GM23248 (cell line): ENCODE results near the gene THADA. TPM values are rescaled to one million over a fixed set of nuclear protein-coding genes. Genes with fewer than 3 reads are reported as not detected.

ENCODE experiments used
- DNase-seq: peaks from one replicate; pipeline ENCODE4 v3.0.0-alpha.2; 2015
- H2AFZ ChIP-seq: fragments of 200-600 bp; sonication (generic); 2 replicates; pipeline ENCODE4 v1.6.1; 2016; ENCODE audit warnings: antibody characterized with exemption
- H3F3A ChIP-seq: fragments of 200-600 bp; sonication (generic); 2 replicates; pipeline ENCODE4 v1.6.1; 2016; ENCODE audit warnings: mild to moderate bottlenecking, antibody characterized with exemption, mixed run types; ENCODE audit not compliant: insufficient read depth
- H3K27ac ChIP-seq: fragments of 200-600 bp; sonication (generic); 2 replicates; pipeline ENCODE4 v1.5.1; 2016; ENCODE audit warnings: mild to moderate bottlenecking
- H3K27me3 ChIP-seq: fragments of 200-600 bp; sonication (generic); replicated peaks from 2 replicates; pipeline ENCODE4 v1.6.1; 2016; ENCODE audit warnings: mild to moderate bottlenecking; ENCODE audit not compliant: insufficient read depth
- H3K36me3 ChIP-seq: fragments of 200-600 bp; sonication (generic); 2 replicates; pipeline ENCODE4 v1.6.1; 2016; ENCODE audit warnings: low read depth, mild to moderate bottlenecking
- H3K4me1 ChIP-seq: fragments of 200-600 bp; sonication (generic); 2 replicates; pipeline ENCODE4 v1.6.1; 2016; ENCODE audit warnings: mild to moderate bottlenecking; ENCODE audit not compliant: insufficient read depth
- H3K4me2 ChIP-seq: fragments of 200-600 bp; sonication (generic); one replicate; pipeline ENCODE4 v1.6.1; 2016; ENCODE audit warnings: mild to moderate bottlenecking; ENCODE audit not compliant: unreplicated experiment
- H3K4me3 ChIP-seq: fragments of 200-600 bp; sonication (generic); 2 replicates; pipeline ENCODE4 v1.5.1; 2016; ENCODE audit warnings: mild to moderate bottlenecking
- H3K79me2 ChIP-seq: fragments of 200-600 bp; sonication (generic); 2 replicates; pipeline ENCODE4 v1.6.1; 2016; ENCODE audit warnings: mild to moderate bottlenecking; ENCODE audit not compliant: insufficient read depth
- H3K9ac ChIP-seq: fragments of 200-600 bp; sonication (generic); 2 replicates; pipeline ENCODE4 v1.6.1; 2016; ENCODE audit warnings: mild to moderate bottlenecking
- H3K9me2 ChIP-seq: fragments of 200-600 bp; sonication (generic); 2 replicates; pipeline ENCODE4 v1.6.1; 2016; ENCODE audit warnings: mixed run types, mild to moderate bottlenecking, moderate library complexity; ENCODE audit not compliant: insufficient read depth
- H3K9me3 ChIP-seq: fragments of 200-600 bp; sonication (generic); one replicate; pipeline ENCODE4 v1.6.1; 2017; ENCODE audit warnings: low read depth
- H4K20me1 ChIP-seq: fragments of 200-600 bp; sonication (generic); 2 replicates; pipeline ENCODE4 v1.6.0; 2016; ENCODE audit not compliant: insufficient read depth
- EZH2 ChIP-seq: fragments of 200-600 bp; sonication (generic); IDR thresholded peaks from 2 replicates; pipeline ENCODE4 v1.6.1; 2018; ENCODE audit warnings: antibody characterized with exemption, mild to moderate bottlenecking; ENCODE audit not compliant: insufficient read depth, poor library complexity, severe bottlenecking
- EZH2phosphoT487 ChIP-seq: fragments of 200-600 bp; sonication (generic); IDR thresholded peaks from 2 replicates; pipeline ENCODE4 v1.6.1; 2018; ENCODE audit warnings: antibody characterized with exemption, moderate library complexity, mild to moderate bottlenecking, low read depth; ENCODE audit not compliant: insufficient read depth
- WGBS, 2 experiments: methylation state at CpG; one replicate each; pipeline ENCODE4 v1.1.6; 2015 to 2017; ENCODE audit warnings: low lambda C conversion rate in 2 of 2, low coverage in 1 of 2; ENCODE audit errors: missing lambda C conversion rate in 2 of 2; 5-methylcytosine and 5-hydroxymethylcytosine counted together
- in situ Hi-C: fragments of 300-500 bp; cut with MboI; formaldehyde crosslinking; loops from 2 replicates; pipeline ENCODE4 v1.15.0; 2020
- polyA plus RNA-seq: library from polyadenylated mRNA; unstranded; fragments of >200 nt; fragmentation: Nextera tagmentation; extraction: Ambion mirVana; gene quantifications from 2 replicates; pipeline ENCODE4 v1.2.1, GENCODE V29; 2016
- total RNA-seq: library from RNA; depleted of rRNA; stranded (reverse); fragments of >200 nt; shearing (Covaris generic); gene quantifications from 2 replicates; pipeline ENCODE4 v1.2.3, GENCODE V29; 2014

The THADA gene
- total and polyA plus RNA-seq, 2 experiments from 2014 or later, result 14.1 to 15.8 TPM

DNA sequence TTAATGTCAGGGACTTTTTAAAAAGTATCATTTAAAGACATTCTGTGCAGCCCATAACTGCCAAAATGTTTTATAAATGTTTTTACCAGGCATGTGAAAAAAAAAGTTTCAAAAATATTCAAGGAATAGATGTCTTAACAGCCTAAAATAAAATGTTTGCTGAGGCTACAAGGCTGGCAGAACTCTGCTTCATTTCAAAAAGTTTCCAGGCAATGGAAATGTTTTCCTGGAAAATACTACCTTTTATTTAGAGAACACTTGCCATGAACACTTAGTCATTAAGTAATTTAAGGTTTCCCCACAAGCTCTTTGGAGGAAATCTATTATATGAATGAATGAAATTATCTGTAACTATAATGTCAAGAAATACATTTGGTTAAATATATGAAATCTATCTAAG is 68.8 kb downstream of the THADA start:
- Histone ChIP-seq H2AFZ (no peak overlapping the region), H3K79me2 (peaks cover 8% of the 10 kb centered on the region; the same call in 1 of the 2 replicates), H3K27me3 (no peaks in the 10 kb centered on the region), H3K9me3 (no peaks in the 10 kb centered on the region), H3K9me2 (no peaks in the 10 kb centered on the region), H3K4me2 (no peak overlapping the region), H3K4me3 (no peak overlapping the region), H3F3A (no peaks in the 10 kb centered on the region), H3K4me1 (no peaks in the 10 kb centered on the region), H4K20me1 (no peaks in the 10 kb centered on the region), H3K36me3 (peaks cover 14% of the 10 kb centered on the region; the same call in 1 of the 2 replicates), H3K27ac (no peak overlapping the region), H3K9ac (no peak overlapping the region)
- no peak for TF ChIP-seq EZH2
- no peak for DNase-seq
- in situ Hi-C loops, result no loop called here

DNA sequence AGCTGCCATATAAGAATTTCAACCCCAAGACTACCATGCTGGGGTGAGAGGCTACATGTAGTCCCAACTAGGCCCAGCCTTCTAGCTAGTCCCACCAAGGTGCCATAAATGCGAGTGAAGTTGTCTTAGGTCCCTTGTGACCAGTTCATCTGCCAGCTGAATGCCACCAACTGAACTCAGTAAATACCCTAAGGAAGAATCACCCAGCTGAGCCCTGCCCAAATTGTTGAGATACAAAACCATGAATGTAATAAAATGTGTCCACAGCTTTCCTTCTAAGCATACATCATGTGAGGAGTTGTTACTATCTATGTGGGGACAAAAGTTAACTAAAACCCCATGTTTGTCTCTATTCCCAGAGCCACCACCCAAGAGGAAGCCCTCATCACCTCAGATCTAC is 70.3 kb downstream of the THADA start:
- H3F3A ChIP-seq, result peaks cover under 1% of the 10 kb centered on the region; the same call in 1 of the 2 replicates
- no peak for DNase-seq
- H3K36me3 ChIP-seq, result peaks cover 14% of the 10 kb centered on the region; the same call in 1 of the 2 replicates
- H3K9me3 ChIP-seq, result no peaks in the 10 kb centered on the region
- no peaks in the 10 kb centered on the region for H3K27me3 ChIP-seq
- H3K4me2 ChIP-seq, result no peak overlapping the region
- 94 to 100% methylated on average over 1 of the region's 1 CpG for WGBS, 2 experiments
- in situ Hi-C loops, result no loop called here
- no peaks in the 10 kb centered on the region for H3K79me2 ChIP-seq
- no peaks in the 10 kb centered on the region for H4K20me1 ChIP-seq
- H3K9me2 ChIP-seq, result no peaks in the 10 kb centered on the region
- H3K4me3 ChIP-seq, result no peak overlapping the region
- no peak overlapping the region for H2AFZ ChIP-seq
- TF ChIP-seq EZH2phosphoT487 (no peak), EZH2 (no peak)
- peaks cover 2% of the 10 kb centered on the region for H3K4me1 ChIP-seq
- no peak overlapping the region for H3K27ac ChIP-seq
- H3K9ac ChIP-seq, result no peak overlapping the region

DNA sequence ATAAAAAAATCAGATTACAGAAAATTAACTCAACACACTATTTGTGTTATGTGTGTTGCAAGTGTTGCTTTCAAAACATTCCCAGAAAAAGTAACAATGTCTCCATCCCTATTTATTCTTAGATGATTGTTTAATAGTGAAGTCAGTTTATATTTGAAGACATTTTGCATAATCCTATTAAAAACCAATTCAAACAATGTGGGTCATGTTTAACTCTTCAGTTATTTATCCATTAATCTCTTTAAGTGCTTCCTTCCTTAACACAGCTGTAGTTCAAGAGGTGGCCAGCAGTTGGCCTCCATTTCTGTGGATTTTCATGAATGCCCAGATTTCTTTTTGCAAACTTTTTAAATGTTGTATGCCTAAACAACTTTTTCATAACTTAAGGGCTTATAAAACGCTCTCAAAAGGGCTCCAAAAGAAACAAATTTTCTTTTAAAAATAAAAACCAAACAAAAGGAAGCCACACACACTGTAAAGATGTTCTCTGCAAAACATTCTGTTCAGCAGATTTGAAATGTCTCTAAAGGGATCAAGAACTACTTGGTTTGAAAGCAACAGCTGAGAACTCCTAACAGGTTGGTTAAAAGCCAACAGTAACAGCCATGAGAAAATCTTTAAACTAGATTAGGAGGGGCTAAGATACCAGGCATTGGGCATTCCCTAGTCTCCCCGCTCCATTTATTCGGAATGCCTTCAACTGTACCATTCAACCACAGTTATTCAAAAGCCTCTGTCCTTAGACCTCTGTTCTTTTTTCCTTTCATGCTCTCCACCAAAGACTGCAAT is 71.5 kb downstream of the THADA start:
- Histone ChIP-seq H3K27ac (no peak overlapping the region), H3K79me2 (no peaks in the 10 kb centered on the region), H3K9me2 (no peaks in the 10 kb centered on the region), H4K20me1 (no peaks in the 10 kb centered on the region), H3F3A (peaks cover 9% of the 10 kb centered on the region), H2AFZ (no peak overlapping the region), H3K4me3 (no peak overlapping the region), H3K9ac (no peak overlapping the region), H3K4me2 (no peak overlapping the region), H3K9me3 (no peaks in the 10 kb centered on the region), H3K36me3 (0 out of 2 replicates have a peak, but pooled peaks cover 14% of the 10 kb centered on the region), H3K4me1 (peaks cover 10% of the 10 kb centered on the region), H3K27me3 (no peaks in the 10 kb centered on the region)
- peak; percentile 20 for DNase-seq
- WGBS, 2 experiments, result 55 to 69% methylated on average over 3 of the region's 3 CpGs
- in situ Hi-C loops, result no loop called here
- TF ChIP-seq EZH2phosphoT487, result no peak
- no peak for TF ChIP-seq EZH2

DNA sequence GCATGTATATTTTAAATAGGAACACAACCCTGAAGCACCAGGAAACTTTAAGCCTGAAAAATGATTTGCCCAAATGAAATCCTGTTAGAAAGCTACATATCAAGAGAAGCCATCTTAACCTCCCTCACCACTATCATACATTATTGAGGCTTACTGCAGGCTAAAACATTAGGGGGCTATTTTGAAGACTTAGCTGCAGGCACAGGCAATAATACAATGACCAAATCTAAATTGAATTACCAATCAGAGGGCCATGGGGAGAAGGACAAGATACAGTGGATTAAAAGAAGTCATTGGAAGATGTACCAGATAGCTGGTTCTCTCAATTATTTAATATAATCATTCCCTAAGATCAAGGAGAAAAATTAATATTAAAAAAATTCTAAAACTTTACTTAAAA is 73.7 kb downstream of the THADA start:
- TF ChIP-seq EZH2 (no peak), EZH2phosphoT487 (no peak)
- Histone ChIP-seq H3K79me2 (no peaks in the 10 kb centered on the region), H3K9me2 (no peaks in the 10 kb centered on the region), H3K4me2 (no peak overlapping the region), H2AFZ (no peak overlapping the region), H3K9me3 (no peaks in the 10 kb centered on the region), H4K20me1 (no peaks in the 10 kb centered on the region), H3F3A (peaks cover 31% of the 10 kb centered on the region), H3K27ac (no peak overlapping the region), H3K4me1 (peaks cover 29% of the 10 kb centered on the region), H3K4me3 (no peak overlapping the region), H3K36me3 (0 out of 2 replicates have a peak, but pooled peaks cover 13% of the 10 kb centered on the region), H3K9ac (no peak overlapping the region), H3K27me3 (no peaks in the 10 kb centered on the region)
- DNase-seq, result no peak
- in situ Hi-C loops, result no loop called here

DNA sequence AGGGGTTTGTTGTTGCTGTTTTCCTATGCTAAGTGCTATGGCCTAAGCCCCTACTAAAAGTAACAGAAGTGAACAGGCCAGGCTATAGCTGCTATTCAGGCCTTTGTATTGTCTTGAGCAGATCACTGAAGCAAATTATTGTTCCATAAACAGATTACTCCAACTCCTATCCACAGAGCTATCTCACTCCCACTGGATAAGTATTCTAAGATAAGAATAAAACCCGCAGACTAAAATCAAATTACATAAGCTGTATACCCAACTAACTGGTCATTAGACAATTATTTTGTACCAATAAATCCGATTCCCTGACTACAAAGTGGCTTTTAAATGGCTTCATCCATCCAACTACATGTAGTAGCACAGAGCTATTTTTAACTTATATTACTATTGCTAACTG is 74.3 kb downstream of the THADA start:
- peaks cover 32% of the 10 kb centered on the region for H3F3A ChIP-seq
- DNase-seq, result no peak
- in situ Hi-C loops, result no loop called here
- 98 to 100% methylated on average over 2 of the region's 2 CpGs for WGBS, 2 experiments
- no peaks in the 10 kb centered on the region for H3K9me2 ChIP-seq
- no peaks in the 10 kb centered on the region for H3K27me3 ChIP-seq
- no peak overlapping the region for H3K9ac ChIP-seq
- H4K20me1 ChIP-seq, result no peaks in the 10 kb centered on the region
- peaks cover 33% of the 10 kb centered on the region for H3K4me1 ChIP-seq
- TF ChIP-seq EZH2phosphoT487 (no peak), EZH2 (no peak)
- H3K79me2 ChIP-seq, result no peaks in the 10 kb centered on the region
- H3K9me3 ChIP-seq, result no peaks in the 10 kb centered on the region
- H3K27ac ChIP-seq, result no peak overlapping the region
- H3K4me3 ChIP-seq, result no peak overlapping the region
- H3K4me2 ChIP-seq, result no peak overlapping the region
- H3K36me3 ChIP-seq, result 0 out of 2 replicates have a peak, but pooled peaks cover 6% of the 10 kb centered on the region
- H2AFZ ChIP-seq, result no peak overlapping the region
